ENCODE measurements around the gene SYS1. TPM values are rescaled to one million over a fixed set of nuclear protein-coding genes. Genes with fewer than 3 reads are reported as not detected.

Gene SYS1
- polyA plus RNA-seq, 1 of the 3 experiments (the other 2 are of a cell fraction): 26.5 TPM

DNA sequence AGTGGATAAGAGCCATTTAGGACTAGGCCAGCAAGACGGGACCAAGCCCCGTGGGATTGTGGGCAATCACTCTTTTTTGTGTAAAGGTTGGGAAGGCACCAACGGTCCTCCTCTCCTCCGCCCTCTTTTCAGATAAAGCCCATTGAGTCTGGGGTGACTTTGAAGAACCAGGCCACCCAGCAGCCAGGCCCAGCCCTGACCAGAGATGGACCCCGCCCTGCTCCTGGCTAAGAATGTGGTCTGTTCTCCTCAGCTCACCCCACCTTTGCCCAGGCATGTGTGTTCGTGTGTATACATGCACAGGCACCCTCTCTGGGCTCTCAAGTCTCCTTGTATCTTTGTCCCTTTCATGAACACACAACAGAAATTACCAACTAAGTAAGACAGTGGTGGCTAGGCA lies 23.9 kb upstream of the SYS1 start:
- Histone ChIP-seq H3K79me2 (ENCODE audit: insufficient read depth) (peaks cover 78% of the 10 kb centered on the region), H3K36me3 (replicated peaks in 1 of 2; ENCODE audit: control insufficient read depth in 1 of 2, insufficient read depth in 2 of 2, low read length in 1 of 2) (peaks cover 7 to 14% of the 10 kb centered on the region in 2 experiments), H3K4me2 (no peak overlapping the region), H3K4me1 (ENCODE audit: control insufficient read depth in 1 of 2, insufficient read depth in 2 of 2, low read depth in 1 of 2, low read length in 1 of 2) (peaks cover 57 to 62% of the 10 kb centered on the region in 2 experiments), H3K9me2 (no peaks in the 10 kb centered on the region), H2AFZ (ENCODE audit: low read depth) (no peak overlapping the region), H3F3A (replicated peaks; ENCODE audit: insufficient read depth) (peaks cover 27% of the 10 kb centered on the region), H3K4me3 (ENCODE audit: low read depth in 2 of 2, low read length in 1 of 2) (no peak overlapping the region), H3K27ac (ENCODE audit: low read depth in 2 of 2, low read length in 1 of 2) (peak overlapping the region; percentile 84 to 88; a peak in 3 of 4 replicates), H4K20me1 (ENCODE audit: insufficient read depth) (peaks cover 11% of the 10 kb centered on the region; the same call in 1 of the 2 replicates), H3K9ac (no peak overlapping the region), H3K9me3 (no peaks in the 10 kb centered on the region), H3K27me3 (ENCODE audit: insufficient read depth) (no peaks in the 10 kb centered on the region)
- no peak for TF ChIP-seq RFX5 (IDR thresholded peaks at IDR 0.05; ENCODE audit: low read length)
- TF ChIP-seq PBX3 (IDR thresholded peaks at IDR 0.05): no peak
- no peak for TF ChIP-seq GABPA (IDR thresholded peaks at IDR 0.05; ENCODE audit: low read depth)
- TF ChIP-seq, protein P1, sequence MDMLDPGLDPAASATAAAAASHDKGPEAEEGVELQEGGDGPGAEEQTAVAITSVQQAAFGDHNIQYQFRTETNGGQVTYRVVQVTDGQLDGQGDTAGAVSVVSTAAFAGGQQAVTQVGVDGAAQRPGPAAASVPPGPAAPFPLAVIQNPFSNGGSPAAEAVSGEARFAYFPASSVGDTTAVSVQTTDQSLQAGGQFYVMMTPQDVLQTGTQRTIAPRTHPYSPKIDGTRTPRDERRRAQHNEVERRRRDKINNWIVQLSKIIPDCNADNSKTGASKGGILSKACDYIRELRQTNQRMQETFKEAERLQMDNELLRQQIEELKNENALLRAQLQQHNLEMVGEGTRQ (IDR thresholded peaks at IDR 0.05; ENCODE audit: borderline replicate concordance, low read depth, low read length): no peak
- TF ChIP-seq SIN3A (IDR thresholded peaks at IDR 0.05; ENCODE audit: borderline replicate concordance, low read depth, low read length): no peak
- no peak for TF ChIP-seq MXI1 (IDR thresholded peaks at IDR 0.05; ENCODE audit: low read depth, low read length)
- TF ChIP-seq REST (IDR thresholded peaks at IDR 0.05; ENCODE audit: low read depth, low read length): no peak
- no peak for TF ChIP-seq YY1 (IDR thresholded peaks at IDR 0.05; ENCODE audit: low read depth)
- DNase-seq: no peak
- WGBS (ENCODE audit: low lambda C conversion rate): 95% methylated on average over 6 of the region's 6 CpGs
- ChIA-PET CTCF (interaction anchor here (1.0 to 1.8 kb wide), 4 partner anchors 14 to 35 kb away, joined by 3 to 4 read pairs (median 4); no protein-coding TSS in a partner anchor), POLR2A (no interaction called here)

- H3K4me1 ChIP-seq (ENCODE audit: control insufficient read depth in 1 of 2, insufficient read depth in 2 of 2, low read depth in 1 of 2, low read length in 1 of 2): peaks cover 64 to 66% of the 10 kb centered on the region in 2 experiments
- H2AFZ ChIP-seq (ENCODE audit: low read depth): no peak overlapping the region
- peaks cover 11% of the 10 kb centered on the region; the same call in 1 of the 2 replicates for H4K20me1 ChIP-seq (ENCODE audit: insufficient read depth)
- peaks cover 7 to 12% of the 10 kb centered on the region in 2 experiments for H3K36me3 ChIP-seq (replicated peaks in 1 of 2; ENCODE audit: control insufficient read depth in 1 of 2, insufficient read depth in 2 of 2, low read length in 1 of 2)
- TF ChIP-seq GATA2 (CRISPR knock-in tag; IDR thresholded peaks at IDR 0.05): no peak
- no peak for TF ChIP-seq FOXJ3 (CRISPR knock-in tag; IDR thresholded peaks at IDR 0.05)
- no peak for TF ChIP-seq SMC3 (IDR thresholded peaks at IDR 0.05; ENCODE audit: low read depth, low read length)
- no peak for TF ChIP-seq RFX5 (IDR thresholded peaks at IDR 0.05; ENCODE audit: low read length)
- no peak for TF ChIP-seq JUND (IDR thresholded peaks at IDR 0.05)
- no peak for TF ChIP-seq ELF1 (IDR thresholded peaks at IDR 0.05)
- TF ChIP-seq PBX3 (IDR thresholded peaks at IDR 0.05): no peak
- TF ChIP-seq POLR2AphosphoS5 (IDR thresholded peaks at IDR 0.05; ENCODE audit: low read depth, low read length): no peak
- TF ChIP-seq MXI1 (IDR thresholded peaks at IDR 0.05; ENCODE audit: low read depth, low read length): no peak
- no peak for TF ChIP-seq NFIC (IDR thresholded peaks at IDR 0.05; ENCODE audit: borderline replicate concordance)
- TF ChIP-seq NRF1 (IDR thresholded peaks at IDR 0.05; ENCODE audit: low read depth, low read length): no peak
- TF ChIP-seq, protein P1 (IDR thresholded peaks at IDR 0.05; ENCODE audit: borderline replicate concordance, low read depth, low read length): no peak
- no peak for TF ChIP-seq RXRA (IDR thresholded peaks at IDR 0.05; ENCODE audit: borderline replicate concordance, low read depth)
- no peak for TF ChIP-seq RAD21 (IDR thresholded peaks at IDR 0.05; ENCODE audit: low read length)
- TF ChIP-seq MEF2A (IDR thresholded peaks at IDR 0.05; ENCODE audit: borderline replicate concordance, low read depth): no peak
- TF ChIP-seq SIN3A (IDR thresholded peaks at IDR 0.05; ENCODE audit: borderline replicate concordance, low read depth, low read length): no peak
- no peak for TF ChIP-seq YY1 (IDR thresholded peaks at IDR 0.05; ENCODE audit: low read depth)
- TF ChIP-seq RCOR1 (IDR thresholded peaks at IDR 0.05; ENCODE audit: low read length): no peak
- H3K79me2 ChIP-seq (ENCODE audit: insufficient read depth): peaks cover 82% of the 10 kb centered on the region
- no peak overlapping the region for H3K27ac ChIP-seq (ENCODE audit: low read depth in 2 of 2, low read length in 1 of 2)
- H3K4me3 ChIP-seq (ENCODE audit: low read depth in 2 of 2, low read length in 1 of 2): no peak overlapping the region
- no peaks in the 10 kb centered on the region for H3K27me3 ChIP-seq (ENCODE audit: insufficient read depth)
- no peak for DNase-seq
- no peaks in the 10 kb centered on the region for H3K9me3 ChIP-seq
- ChIA-PET POLR2A (no interaction called here), CTCF (interaction anchor here (0.7 to 1.7 kb wide), 3 partner anchors 13 to 20 kb away, joined by 3 to 4 read pairs (median 4); no protein-coding TSS in a partner anchor)
- H3K9me2 ChIP-seq: no peaks in the 10 kb centered on the region
- no peak overlapping the region for H3K9ac ChIP-seq
- H3K4me2 ChIP-seq: no peak overlapping the region
- H3F3A ChIP-seq (replicated peaks; ENCODE audit: insufficient read depth): peaks cover 32% of the 10 kb centered on the region
- 93% methylated on average over 2 of the region's 2 CpGs for WGBS (ENCODE audit: low lambda C conversion rate)
Measured at GRCh38 chr20:45339799-45340198, 23.2 kb upstream of the SYS1 start.
